CD4-positive, CD25-positive, alpha-beta regulatory T cell (primary cell): ENCODE results near the gene TRAF3. TPM values are rescaled to one million over a fixed set of nuclear protein-coding genes. Genes with fewer than 3 reads are reported as not detected.

Experiments
- polyA plus RNA-seq, 4 donors: library from polyadenylated mRNA; unstranded; fragments of 300-500 nt; fragmentation: Illumina TruSeq; gene quantifications; one replicate each; pipeline ENCODE4 v1.2.3, GENCODE V29; 2021
- total RNA-seq: library from RNA; stranded (reverse); gene quantifications from one replicate; pipeline ENCODE4 v1.2.3, GENCODE V29; 2022

The TRAF3 gene
- total and polyA plus RNA-seq, 5 donors from 2014 or later: 17.7 to 71.2 (median 22.5) TPM

Other genes with a start within 250 kb of the TRAF3 start
- gene RCOR1, start 184.8 kb upstream of the TRAF3 start, total RNA-seq: 28.1 TPM
- 1 to 10 TPM in 1 of 4 donors, under 1 TPM in 3; 0.40 to 1.2 (median 0.48) TPM for gene RCOR1, start 184.8 kb upstream of the TRAF3 start, polyA plus RNA-seq
- gene AMN, start 145.2 kb downstream of the TRAF3 start, total RNA-seq: 0.86 TPM
- gene AMN, start 145.2 kb downstream of the TRAF3 start, polyA plus RNA-seq: 1 to 10 TPM in 1 of 4 donors, under 1 TPM in 2, not detected in 1; 0.24 to 2.2 (median 0.46) TPM